Psoas muscle (tissue), 8 donors: ENCODE data around the gene HMX1. TPM values are rescaled to one million over a fixed set of nuclear protein-coding genes. Genes with fewer than 3 reads are reported as not detected.

Experiments used
- ATAC-seq, 4 donors: fragments of 200-7000 bp; cut with Tn5 transposase; one replicate each; pipeline ENCODE4 v1.9.1; 2020; ENCODE audit warnings: moderate library complexity in 3 of 4, mild to moderate bottlenecking in 2 of 4
- DNase-seq, 2 donors: peaks; one replicate each; pipeline ENCODE4 v3.0.0-alpha.2; 2020
- H3K27ac ChIP-seq: fragments of 200-600 bp; one replicate; pipeline ENCODE4 v1.8.0; 2022
- H3K27me3 ChIP-seq, 3 donors: fragments of 200-600 bp in 1 of 3; one replicate each; pipeline versions ENCODE4 v1.6.1 to v1.8.0; 2013 to 2022; ENCODE audit warnings: low read length in 2 of 3, mild to moderate bottlenecking in 2 of 3, moderate library complexity in 1 of 3; ENCODE audit not compliant: insufficient read depth in 3 of 3
- H3K36me3 ChIP-seq, 2 donors: fragments of 200-600 bp in 1 of 2; one replicate each; pipeline versions ENCODE4 v1.6.1 to v1.8.0; 2013 to 2022; ENCODE audit warnings: low read depth in 1 of 2, mild to moderate bottlenecking in 1 of 2, moderate library complexity in 1 of 2; ENCODE audit not compliant: insufficient read depth in 1 of 2
- H3K4me1 ChIP-seq: fragments of 200-600 bp; one replicate; pipeline ENCODE4 v1.8.0; 2022
- H3K4me3 ChIP-seq: fragments of 200-600 bp; one replicate; pipeline ENCODE4 v1.8.0; 2022; ENCODE audit warnings: mild to moderate bottlenecking
- H3K9me3 ChIP-seq: fragments of 200-600 bp; one replicate; pipeline ENCODE4 v1.8.0; 2022
- CTCF ChIP-seq: fragments of 200-600 bp; IDR thresholded peaks from one replicate; pipeline ENCODE4 v1.8.0; 2022; ENCODE audit warnings: antibody characterized with exemption
- WGBS, 3 donors: extraction: QIAGEN DNeasy Blood & Tissue Kit; methylation state at CpG; one replicate each; pipeline versions ENCODE4 v1.1.6 to v1.1.7; 2013; 5-methylcytosine and 5-hydroxymethylcytosine counted together
- intact Hi-C, 2 donors: fragments of 100-400 bp; cut with DNase I; formaldehyde crosslinking; loops; one replicate each; pipeline versions ENCODE4 v1.11.0 to v1.14.2; 2022
- polyA plus RNA-seq, 3 donors: library from polyadenylated mRNA; stranded (reverse); fragments of 200-250 nt; gene quantifications; one replicate each; pipeline ENCODE4 v1.2.3, GENCODE V29; 2013
- total RNA-seq, 4 donors: library from RNA; stranded (reverse); fragmentation: NEBNext Ultra II Directional in 2 of 4; extraction: Animal tissue kit (Norgen Biotek cat#: 25700) in 2 of 4; gene quantifications; one replicate each; pipeline versions ENCODE4 v1.2.1 to v1.2.4, GENCODE V29; 2021 to 2023
- donor health status: healthy with polysubstance abuse.
- donor health status: DM: no; HTN: no; CAD: no; lungs with moderate emphysema.
- donor health status: Bipolar disorder and iron deficiency.
- donor health status: healthy.
- donor health status: DM: yes; HTN: yes; CAD: no.
- donor health status: DM: no; HTN: no; CAD: no.
- donor health status: DM: no; HTN: no; CAD: no.
- donor health status: DM: yes; HTN: yes; CAD: no.

The HMX1 gene
- total and polyA plus RNA-seq, 7 donors, result not detected

- peaks cover 0 to 97% (median 54%) of the 10 kb centered on the region in 3 donors for H3K27me3 ChIP-seq
- no peak overlapping the region for H3K27ac ChIP-seq
- no peak for TF ChIP-seq CTCF
- no peaks in the 10 kb centered on the region for H3K36me3 ChIP-seq
- no peak overlapping the region for H3K4me3 ChIP-seq
- 1 to 2% (median 1%) methylated on average over 31 to 52 of the region's 52 CpGs for WGBS, 3 donors
- H3K9me3 ChIP-seq, result no peaks in the 10 kb centered on the region
- no peaks in the 10 kb centered on the region for H3K4me1 ChIP-seq
- intact Hi-C loops, result no loop called here
- DNase-seq (no peak), ATAC-seq (no peak)
Observed at GRCh38 chr4:8870647-8871416, 807 bp downstream of the HMX1 start.

DNA sequence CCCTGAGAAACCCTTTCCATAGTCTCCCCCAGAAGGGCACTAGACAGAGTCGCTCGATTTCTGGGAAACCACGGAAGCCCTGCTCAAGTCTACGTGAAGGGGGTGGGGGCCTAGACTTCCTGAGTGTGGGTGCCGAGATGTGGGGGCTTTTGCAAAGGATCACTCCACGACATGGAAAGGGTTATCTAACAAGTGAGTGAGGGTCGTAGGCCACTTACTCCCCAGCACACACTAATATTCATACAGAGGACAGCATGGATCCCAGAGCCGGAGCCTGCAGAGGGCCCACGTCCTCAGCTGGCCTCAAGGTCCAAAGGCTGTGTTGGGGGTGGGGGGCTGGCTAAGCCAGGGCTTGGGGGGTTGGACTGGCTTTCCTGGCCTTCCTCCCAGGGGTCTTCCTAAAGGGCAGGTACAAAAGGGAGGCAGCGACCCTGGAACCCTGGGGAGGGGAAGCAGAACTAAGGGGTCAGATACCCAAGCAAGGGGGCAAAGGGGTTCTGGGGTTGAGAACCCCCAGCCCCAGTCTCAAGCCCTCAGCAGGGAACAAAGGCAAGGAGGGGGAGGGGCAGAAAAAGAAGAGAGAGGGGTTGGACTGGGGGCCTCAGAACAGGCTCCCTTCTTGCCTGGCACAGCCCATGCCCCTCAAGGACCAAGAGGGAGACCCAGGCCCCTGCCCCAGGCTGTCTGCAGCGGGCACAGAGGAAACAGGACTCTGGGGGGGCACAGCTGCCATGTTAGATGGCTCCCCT lies 1.6 kb downstream of the HMX1 start:
- no peak for ATAC-seq
- intact Hi-C loops, result no loop called here

GRCh38 chr4:8869002-8869897 lies 2.4 kb downstream of the HMX1 start:
- WGBS, 3 donors, result 34 to 44% (median 42%) methylated on average over 16 of the region's 16 CpGs
- ATAC-seq (no peak), DNase-seq (no peak)
- TF ChIP-seq CTCF, result no peak
- Histone ChIP-seq H3K4me3 (no peak overlapping the region), H3K4me1 (no peaks in the 10 kb centered on the region), H3K27me3 (peaks cover 0 to 97% (median 49%) of the 10 kb centered on the region in 3 donors), H3K9me3 (no peaks in the 10 kb centered on the region), H3K36me3 (no peaks in the 10 kb centered on the region), H3K27ac (no peak overlapping the region)
- intact Hi-C loops, result no loop called here

More for the DNA sequence above, 1.6 kb downstream of the HMX1 start:
- H3K27me3 ChIP-seq, result peaks cover 0 to 97% (median 51%) of the 10 kb centered on the region in 3 donors
- H3K9me3 ChIP-seq, result no peaks in the 10 kb centered on the region
- 23 to 34% (median 30%) methylated on average over 11 of the region's 11 CpGs for WGBS, 3 donors
- TF ChIP-seq CTCF, result no peak
- no peak for DNase-seq
- no peaks in the 10 kb centered on the region for H3K4me1 ChIP-seq
- no peaks in the 10 kb centered on the region for H3K36me3 ChIP-seq
- H3K4me3 ChIP-seq, result no peak overlapping the region
- no peak overlapping the region for H3K27ac ChIP-seq

GRCh38 chr4:8868321-8869001 lies 3.2 kb downstream of the HMX1 start:
- intact Hi-C loops, result no loop called here
- 36 to 41% (median 39%) methylated on average over 20 to 22 of the region's 22 CpGs for WGBS, 3 donors
- no peak overlapping the region for H3K4me3 ChIP-seq
- H3K9me3 ChIP-seq, result no peaks in the 10 kb centered on the region
- no peak for ATAC-seq
- DNase-seq, result no peak
- TF ChIP-seq CTCF, result no peak
- H3K27ac ChIP-seq, result no peak overlapping the region
- no peaks in the 10 kb centered on the region for H3K4me1 ChIP-seq
- H3K36me3 ChIP-seq, result no peaks in the 10 kb centered on the region
- peaks cover 0 to 97% (median 55%) of the 10 kb centered on the region in 3 donors for H3K27me3 ChIP-seq
